Right atrium auricular region (tissue), 2 donors: Measurements from ENCODE around the gene FCHSD2. TPM values are rescaled to one million over a fixed set of nuclear protein-coding genes. Genes with fewer than 3 reads are reported as not detected.

Source experiments
- DNase-seq: peaks from one replicate; pipeline ENCODE4 v3.0.0-alpha.2; 2019; ENCODE audit warnings: low spot score
- H3K27ac ChIP-seq, 2 donors: fragments of 200-600 bp; sonication (generic); 1 replicate in 1 of 2; 2 replicates in 1 of 2; pipeline ENCODE4 v1.5.1; 2016 to 2019
- H3K27me3 ChIP-seq, 2 donors: fragments of 200-600 bp; sonication (generic); one replicate each; pipeline versions ENCODE4 v1.5.1 to v1.6.0; 2017 to 2019
- H3K36me3 ChIP-seq: fragments of 200-600 bp; sonication (generic); one replicate; pipeline ENCODE4 v1.5.1; 2016
- H3K4me1 ChIP-seq, 2 donors: fragments of 200-600 bp; sonication (generic); one replicate each; pipeline versions ENCODE4 v1.5.1 to v1.6.0; 2017 to 2019
- H3K4me3 ChIP-seq, 2 donors: fragments of 200-600 bp; sonication (generic); 1 replicate in 1 of 2; 2 replicates in 1 of 2; pipeline ENCODE4 v1.5.1; 2017 to 2019; ENCODE audit warnings: mild to moderate bottlenecking in 1 of 2, moderate library complexity in 1 of 2
- H3K9me3 ChIP-seq, 2 donors: fragments of 200-600 bp; sonication (generic); one replicate each; pipeline ENCODE4 v1.5.1; 2019
- CTCF ChIP-seq, 2 donors: fragments of 200-600 bp; sonication (generic); IDR thresholded peaks; one replicate each; pipeline ENCODE4 v1.5.1; 2019; ENCODE audit warnings: antibody characterized with exemption in 2 of 2
- total RNA-seq, 2 donors: library from RNA; depleted of rRNA; stranded (reverse); fragments of >200 nt; gene quantifications; one replicate each; pipeline ENCODE4 v1.1.0, GENCODE V29; 2016

The FCHSD2 gene
- total RNA-seq, 2 donors from 2014 or later, result 23.9 to 24.0 TPM

DNA sequence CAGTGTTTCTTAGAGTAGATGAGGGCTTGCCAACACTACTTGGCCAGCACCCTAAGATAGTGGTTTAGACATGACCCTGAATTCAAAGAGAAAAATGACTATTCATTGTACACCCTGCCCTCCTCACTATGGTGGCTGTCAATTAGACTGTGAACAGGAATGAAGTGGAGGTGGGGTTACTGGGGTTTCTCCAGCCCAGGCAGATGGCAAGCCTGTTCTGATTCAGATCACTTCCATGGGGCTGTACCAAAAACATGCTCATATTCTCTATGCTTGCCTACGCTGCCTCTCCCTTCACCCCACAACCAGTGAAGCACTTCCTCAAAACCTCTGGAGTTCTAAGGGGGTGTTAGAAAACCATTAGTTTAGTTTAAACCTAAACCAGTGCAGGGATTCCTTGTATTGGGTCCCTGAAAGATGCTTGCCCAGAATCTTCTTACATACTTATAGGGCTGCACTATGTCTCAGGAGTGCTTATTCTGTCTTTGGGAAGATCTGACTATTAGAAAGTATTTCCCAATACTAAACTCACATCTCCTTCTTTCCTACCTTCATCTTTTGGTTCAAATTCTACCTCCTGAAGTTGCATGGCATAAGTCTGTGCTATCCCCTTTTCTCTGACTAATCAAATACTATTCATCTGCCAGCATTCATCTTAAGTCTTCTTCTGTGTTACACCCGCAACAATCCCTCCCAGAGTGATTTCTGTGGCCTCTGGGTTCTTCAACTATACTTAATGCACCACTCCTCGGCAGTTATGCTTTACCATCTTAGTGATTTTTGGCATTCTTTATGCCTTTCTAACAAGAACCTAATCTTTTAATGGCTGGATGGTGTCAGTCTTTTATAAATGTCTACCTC lies 256.1 kb downstream of the FCHSD2 start:
- no peak for TF ChIP-seq CTCF (IDR thresholded peaks at IDR 0.05)
- Histone ChIP-seq H3K9me3 (no peaks in the 10 kb centered on the region), H3K27ac (no peak overlapping the region), H3K4me1 (no peaks in the 10 kb centered on the region), H3K27me3 (no peaks in the 10 kb centered on the region), H3K4me3 (no peak overlapping the region), H3K36me3 (peaks cover 51% of the 10 kb centered on the region)
- no peak for DNase-seq

DNA sequence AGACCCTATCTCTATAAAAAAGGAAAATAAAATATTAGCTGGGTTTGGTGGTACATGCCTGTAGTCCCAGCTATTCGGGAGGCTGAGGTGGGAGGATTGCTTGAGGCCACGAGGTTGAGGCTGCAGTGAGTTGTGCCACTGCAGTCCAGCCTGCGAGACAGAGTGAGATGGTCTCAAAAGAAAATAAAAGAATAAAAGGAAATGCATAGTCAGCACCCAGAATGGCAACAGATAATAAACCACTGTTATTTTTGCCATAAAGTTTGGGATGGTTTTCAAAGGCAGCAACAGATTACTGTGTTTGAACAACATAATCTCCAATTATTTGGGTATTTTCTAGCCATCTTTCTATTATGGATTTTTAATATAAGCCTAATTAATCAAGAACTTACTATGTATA lies 266.0 kb downstream of the FCHSD2 start:
- peaks cover 5% of the 10 kb centered on the region for H3K36me3 ChIP-seq
- no peaks in the 10 kb centered on the region for H3K27me3 ChIP-seq
- H3K27ac ChIP-seq, result no peak overlapping the region
- H3K9me3 ChIP-seq, result no peaks in the 10 kb centered on the region
- no peak for TF ChIP-seq CTCF (IDR thresholded peaks at IDR 0.05)
- peaks cover 0 to 3% of the 10 kb centered on the region in 2 donors for H3K4me1 ChIP-seq
- no peak overlapping the region for H3K4me3 ChIP-seq
- DNase-seq, result no peak

DNA sequence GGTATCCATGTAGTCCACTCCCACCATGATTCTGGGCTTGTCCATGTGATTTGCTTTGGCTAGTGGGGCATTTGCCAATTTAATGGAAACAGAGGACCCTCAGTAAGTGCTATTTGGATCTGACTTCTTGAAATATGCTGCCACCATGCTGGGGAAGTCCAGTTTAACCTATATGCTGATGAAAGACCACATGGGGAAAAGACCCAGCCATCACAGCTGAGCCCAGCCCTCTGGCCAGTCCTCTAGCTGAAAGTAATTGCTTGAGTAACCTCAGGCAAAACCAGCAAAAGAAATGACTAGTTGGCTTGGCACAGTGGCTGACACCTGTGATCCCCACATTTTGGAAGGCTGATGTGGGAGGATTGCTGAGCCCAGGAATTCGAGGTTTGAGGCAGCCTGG lies 266.4 kb downstream of the FCHSD2 start:
- Histone ChIP-seq H3K9me3 (no peaks in the 10 kb centered on the region), H3K27ac (no peak overlapping the region), H3K36me3 (peaks cover 5% of the 10 kb centered on the region), H3K27me3 (no peaks in the 10 kb centered on the region), H3K4me3 (no peak overlapping the region), H3K4me1 (peaks cover 0 to 6% of the 10 kb centered on the region in 2 donors)
- DNase-seq, result no peak
- TF ChIP-seq CTCF (IDR thresholded peaks at IDR 0.05), result no peak

- H3K27ac ChIP-seq, result no peak overlapping the region
- no peaks in the 10 kb centered on the region for H3K9me3 ChIP-seq
- peaks cover 5% of the 10 kb centered on the region for H3K36me3 ChIP-seq
- no peak for DNase-seq
- H3K4me3 ChIP-seq, result no peak overlapping the region
- H3K27me3 ChIP-seq, result no peaks in the 10 kb centered on the region
- H3K4me1 ChIP-seq, result peaks cover 0 to 6% of the 10 kb centered on the region in 2 donors
- no peak for TF ChIP-seq CTCF (IDR thresholded peaks at IDR 0.05)
Measured at GRCh38 chr11:72872012-72872411, 270.1 kb downstream of the FCHSD2 start.

- Histone ChIP-seq H3K36me3 (peaks cover 5% of the 10 kb centered on the region), H3K27ac (no peak overlapping the region), H3K4me3 (no peak overlapping the region), H3K9me3 (no peaks in the 10 kb centered on the region), H3K27me3 (no peaks in the 10 kb centered on the region), H3K4me1 (peaks cover 0 to 9% of the 10 kb centered on the region in 2 donors)
- TF ChIP-seq CTCF (IDR thresholded peaks at IDR 0.05), result no peak
- DNase-seq, result no peak
Measured at GRCh38 chr11:72871119-72871518, 271.0 kb downstream of the FCHSD2 start.
